GM04504 (cell line): ENCODE measurements around the gene SPSB2.

Experiments
- DNase-seq: peaks from one replicate; pipeline ENCODE4 v3.0.0-alpha.2; 2012; ENCODE audit warnings: low read depth

The SPSB2 gene

GRCh38 chr12:6851921-6852650 lies 21.0 kb downstream of the SPSB2 start, which contains the start of gene USP5:
USP5 (plus strand) TSS chr12:6852150; CDS start chr12:6852180, 30 bp downstream.
- DNase-seq = peak; percentile 99

DNA sequence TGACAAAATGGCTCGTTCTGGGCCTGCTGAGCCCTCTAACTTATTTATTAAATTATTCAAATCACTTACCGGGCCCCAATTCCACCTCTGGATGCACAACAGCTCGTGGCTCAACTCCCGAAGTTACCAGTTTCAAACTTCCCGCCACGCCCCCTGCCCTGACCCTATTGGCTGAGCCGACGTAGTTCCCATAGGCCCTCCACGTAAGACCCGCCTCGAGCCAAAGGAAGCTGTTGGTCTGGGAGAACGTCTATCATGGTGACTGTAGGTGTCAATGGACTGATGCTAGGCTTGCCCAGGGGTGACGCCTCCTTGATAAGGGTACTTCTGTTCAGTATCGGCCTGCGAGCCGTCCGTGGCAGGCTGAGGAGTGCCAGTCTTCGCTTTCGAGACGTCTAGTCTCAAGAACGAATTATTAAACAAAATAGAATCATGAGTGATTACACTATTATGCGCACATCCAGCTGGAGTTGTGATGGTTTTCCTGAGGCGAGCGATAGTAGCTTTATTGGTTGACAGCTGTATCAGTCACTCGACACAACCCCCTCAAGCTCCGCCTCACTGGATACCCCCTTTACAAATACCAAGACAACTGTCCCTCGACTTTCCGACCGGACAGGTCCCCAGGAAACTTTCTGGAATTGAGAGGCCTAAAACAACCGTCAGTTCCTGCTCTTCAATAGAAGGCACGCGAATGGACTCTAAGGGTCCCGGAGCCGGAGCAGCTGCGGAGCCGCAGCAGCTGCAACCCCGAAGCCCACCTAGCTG lies 21.8 kb downstream of the SPSB2 start, which contains the start of gene CDCA3:
Gene CDCA3, minus strand, starts transcription at position 134 of the 768 bp plus-strand sequence. CDS start 334 bp downstream, outside the sequence.
- peak; percentile 96 for DNase-seq

GRCh38 chr12:6850796-6851152 lies 22.3 kb downstream of the SPSB2 start:
- no peak for DNase-seq

DNA sequence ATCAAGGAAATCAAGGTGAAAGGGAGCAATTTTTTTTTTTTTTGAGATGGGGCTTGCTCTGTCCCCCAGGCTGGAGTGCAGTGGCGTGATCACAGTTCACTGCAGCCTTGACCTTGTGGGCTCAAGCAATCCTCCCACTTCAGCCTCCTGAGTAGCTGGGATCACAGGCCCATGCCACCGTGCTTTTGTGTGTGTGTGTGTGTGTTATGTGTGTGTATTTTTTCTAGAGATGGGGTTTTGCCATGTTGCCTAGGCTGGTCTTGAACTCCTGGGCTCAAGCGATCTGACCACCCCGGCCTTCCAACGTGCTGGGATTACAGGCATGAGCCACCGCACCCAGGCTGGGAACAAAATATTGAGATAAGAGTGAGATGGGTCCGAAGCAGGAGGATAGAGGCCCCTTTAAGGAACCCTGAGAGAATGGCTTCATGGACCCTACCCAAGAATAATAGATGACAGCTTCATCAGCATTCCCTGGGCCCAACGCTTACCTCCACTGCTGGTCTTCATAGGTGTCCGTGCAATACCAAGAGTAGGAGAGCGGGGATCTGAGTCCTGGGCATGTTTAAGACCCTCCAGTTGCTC lies 23.0 kb downstream of the SPSB2 start:
- DNase-seq = no peak

DNA sequence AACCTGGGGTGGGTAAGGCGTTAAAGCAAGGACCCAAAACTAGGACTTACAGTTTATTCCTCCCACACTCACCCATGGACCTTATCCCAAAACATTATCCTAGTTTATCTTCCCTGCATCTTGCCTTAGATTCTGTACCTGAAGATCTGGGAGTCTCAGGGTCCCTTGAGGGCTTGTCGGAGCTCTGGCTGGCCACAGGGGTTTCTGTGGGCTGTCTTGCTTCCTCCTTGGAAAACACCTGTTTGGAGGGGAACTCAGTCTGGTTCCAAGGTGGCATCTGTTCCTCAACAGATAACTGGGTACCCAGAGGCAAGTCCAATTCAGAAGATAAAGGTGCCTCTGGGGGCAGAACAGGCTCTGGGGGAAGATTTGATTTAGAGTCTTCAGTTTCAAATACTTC lies 23.7 kb downstream of the SPSB2 start:
- DNase-seq = no peak

- DNase-seq = no peak
Observed at GRCh38 chr12:6847676-6848075, 25.4 kb downstream of the SPSB2 start.

- no peak for DNase-seq
Observed at GRCh38 chr12:6846316-6846869, 26.7 kb downstream of the SPSB2 start.

- DNase-seq = no peak
Observed at GRCh38 chr12:6845395-6845794, 27.7 kb downstream of the SPSB2 start.

GRCh38 chr12:6843118-6843902 lies 29.8 kb downstream of the SPSB2 start:
- no peak for DNase-seq

DNA sequence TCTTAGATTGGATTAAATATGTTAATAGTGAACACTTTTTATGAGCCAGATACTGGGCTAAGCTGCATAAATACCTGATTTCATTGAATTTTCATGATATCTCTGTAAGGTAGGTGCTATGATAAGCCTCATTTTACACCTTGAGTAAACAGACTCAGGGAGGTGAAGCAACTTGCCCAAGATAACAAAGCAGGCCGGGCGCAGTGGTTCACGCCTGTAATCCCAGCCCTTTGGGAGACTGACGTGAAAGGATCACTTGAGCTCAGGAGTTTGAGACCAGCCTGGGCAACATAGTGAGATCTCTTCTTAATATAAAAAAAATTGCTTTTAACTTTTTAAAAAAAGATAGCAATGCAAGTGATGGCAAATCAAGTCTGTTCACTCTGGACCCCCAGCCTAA lies 31.0 kb downstream of the SPSB2 start:
- DNase-seq = no peak

- no peak for DNase-seq
Observed at GRCh38 chr12:6840761-6841515, 32.2 kb downstream of the SPSB2 start, which contains the start of gene GNB3. GNB3 (plus strand) TSS chr12:6840925; CDS start chr12:6841288, 363 bp downstream.

GRCh38 chr12:6840330-6840729 lies 32.8 kb downstream of the SPSB2 start:
- DNase-seq = no peak

DNA sequence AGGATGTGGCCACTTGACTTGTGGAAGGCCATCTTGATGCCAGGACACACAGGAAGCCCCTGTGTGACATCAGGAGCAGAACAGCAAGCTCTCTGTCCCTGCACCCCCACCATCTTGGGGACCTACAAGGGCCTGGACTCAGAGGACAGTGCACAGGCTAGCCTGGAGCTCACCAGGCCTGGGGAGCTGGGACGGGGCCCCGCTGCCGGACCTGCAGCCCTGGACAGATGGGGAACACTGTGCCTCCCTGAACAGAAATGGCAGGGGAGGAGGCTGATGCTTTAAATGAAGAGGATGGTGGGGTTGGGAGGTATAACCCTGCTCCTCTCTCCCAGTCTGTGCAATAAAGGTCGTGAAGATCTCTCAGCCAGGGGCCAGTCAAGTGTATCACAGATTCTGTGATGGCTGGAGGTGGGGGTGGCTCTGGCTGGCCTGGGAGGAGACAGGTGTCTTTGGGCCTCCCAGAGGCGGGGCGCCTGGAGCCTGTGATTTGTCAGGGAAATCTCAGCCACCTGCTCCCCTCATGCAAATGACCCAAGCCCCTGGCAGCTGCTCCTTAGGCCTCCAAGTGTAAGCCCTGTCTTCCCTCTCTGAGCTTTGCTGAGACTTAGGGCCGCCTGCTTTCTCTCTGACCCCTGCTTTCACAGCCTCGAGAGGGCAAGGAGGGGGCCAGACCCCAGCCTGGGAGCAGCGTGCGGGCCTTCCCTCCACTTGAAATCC lies 33.5 kb downstream of the SPSB2 start:
- no peak for DNase-seq

DNA sequence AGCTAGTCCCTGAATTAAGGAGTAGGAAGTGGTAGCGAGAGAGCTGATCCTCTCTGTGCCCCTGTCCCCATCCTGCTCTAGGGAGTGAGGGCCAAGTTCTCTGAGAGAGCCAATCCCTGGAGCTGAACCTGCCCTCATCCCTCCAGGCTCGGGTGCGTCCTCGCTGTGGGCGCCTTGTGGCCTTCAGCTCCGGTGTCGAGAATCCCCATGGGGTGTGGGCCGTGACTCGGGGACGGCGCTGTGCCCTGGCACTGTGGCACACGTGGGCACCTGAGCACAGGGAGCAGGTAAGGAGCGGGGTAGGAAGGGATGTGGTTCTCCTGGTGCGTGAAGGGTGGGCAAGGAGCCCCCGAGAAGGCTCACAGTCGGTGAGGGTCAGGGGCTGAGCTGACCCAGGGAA lies 34.2 kb downstream of the SPSB2 start:
- no peak for DNase-seq

DNA sequence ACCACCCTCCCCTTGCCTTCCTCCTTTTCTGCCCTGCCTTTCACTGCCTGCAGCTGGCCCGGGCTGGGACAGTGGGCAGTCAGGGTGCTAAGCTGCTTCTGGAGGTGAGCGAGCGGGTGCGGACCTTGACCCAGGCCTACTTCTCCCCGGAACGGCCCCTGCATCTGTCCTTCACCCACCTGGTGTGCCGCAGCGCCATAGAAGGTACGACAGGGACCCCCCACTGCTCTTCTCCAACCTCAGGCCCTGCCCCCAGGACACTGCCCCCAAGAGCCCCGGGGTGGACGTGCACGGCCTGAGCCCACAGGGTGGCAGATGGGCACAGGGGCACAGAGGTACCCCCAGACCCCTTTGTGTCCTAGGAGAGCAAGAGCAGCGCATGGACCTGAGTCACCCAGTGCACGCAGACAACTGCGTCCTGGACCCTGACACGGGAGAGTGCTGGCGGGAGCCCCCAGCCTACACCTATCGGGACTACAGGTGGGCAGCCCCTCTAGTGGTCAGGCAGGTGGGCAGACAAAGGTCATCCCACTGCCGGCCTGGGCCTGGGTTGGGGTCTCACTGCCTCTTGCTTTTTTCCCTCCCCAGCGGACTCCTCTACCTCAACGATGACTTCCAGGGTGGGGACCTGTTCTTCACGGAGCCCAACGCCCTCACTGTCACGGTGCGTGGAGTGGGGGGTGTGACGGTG lies 35.6 kb downstream of the SPSB2 start:
- no peak for DNase-seq

DNA sequence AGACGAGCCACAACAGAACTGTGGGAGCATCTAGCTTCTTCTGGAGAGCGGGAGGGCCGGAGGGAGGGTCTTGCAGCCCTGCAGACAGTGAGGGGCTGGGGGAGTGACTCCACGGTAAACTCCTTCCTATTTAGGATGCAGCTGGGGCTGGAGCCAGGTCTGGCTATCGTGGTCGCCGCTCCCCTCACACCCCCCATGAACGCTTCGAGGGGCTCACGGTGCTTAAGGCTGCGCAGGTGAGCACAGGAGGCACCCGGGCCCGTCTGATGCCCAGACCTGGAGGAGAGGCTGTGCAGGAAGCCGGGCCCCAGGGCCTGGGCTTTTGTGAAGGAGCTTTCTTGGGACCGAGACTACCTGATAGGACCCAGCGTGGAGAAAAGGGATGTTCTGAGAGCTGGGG lies 36.3 kb downstream of the SPSB2 start:
- no peak for DNase-seq

DNA sequence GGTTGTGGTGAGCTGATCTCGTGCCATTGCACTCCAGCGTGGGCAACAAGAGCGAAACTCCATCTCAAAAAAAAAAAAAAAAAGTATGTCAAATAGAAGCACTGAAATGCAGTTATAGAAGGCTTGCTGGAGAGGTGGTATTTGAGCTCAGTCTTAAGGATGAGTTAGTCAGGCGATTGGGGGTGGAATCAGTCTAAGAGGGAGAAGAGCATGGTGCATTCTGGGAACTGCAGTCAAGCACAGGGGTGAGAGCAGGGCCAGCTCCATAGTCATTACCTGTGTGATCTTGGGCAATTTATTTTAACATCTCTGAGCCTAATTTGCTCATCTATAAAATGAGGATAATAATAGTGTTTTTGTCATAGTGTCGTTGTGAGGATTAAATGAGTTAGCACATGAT lies 38.2 kb downstream of the SPSB2 start:
- DNase-seq = no peak

GRCh38 chr12:6834254-6834653 lies 38.8 kb downstream of the SPSB2 start:
- no peak for DNase-seq

DNA sequence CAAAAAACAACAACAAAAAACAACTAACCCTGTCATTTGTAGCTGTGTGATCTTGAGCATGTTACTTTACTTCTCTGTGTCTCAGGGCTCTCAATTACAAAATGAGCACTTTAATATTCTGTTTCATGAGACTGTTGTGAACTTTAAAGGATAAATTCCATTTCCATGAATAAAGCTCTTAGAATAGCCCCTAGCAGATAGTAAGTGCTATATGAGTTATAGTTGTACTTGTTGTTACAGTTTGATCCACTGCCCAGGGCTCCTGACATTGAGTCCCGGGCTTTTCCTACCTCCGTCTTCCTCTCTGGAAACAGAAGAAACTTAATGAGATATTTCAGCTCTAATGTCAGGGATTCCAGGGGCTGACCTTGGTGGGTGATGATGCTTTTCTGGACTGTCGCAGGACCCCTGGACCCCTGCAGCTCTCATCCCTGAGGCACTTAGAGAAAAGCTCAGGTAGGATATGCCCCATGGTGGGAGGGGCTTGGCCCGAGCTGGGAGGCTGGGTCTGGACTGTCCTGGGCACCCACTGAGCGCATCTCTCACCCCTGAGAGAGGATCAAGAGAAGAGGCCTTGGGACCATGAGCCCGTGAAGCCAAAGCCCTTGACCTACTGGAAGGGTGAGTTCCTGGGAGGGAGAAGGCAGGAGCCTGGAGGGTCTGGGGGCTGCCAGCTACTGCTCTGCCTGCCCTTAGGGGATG lies 39.8 kb downstream of the SPSB2 start:
- DNase-seq = no peak
